BLaER1 (cell line): Measurements from ENCODE around the gene FOXP1.

Source experiments
- H3K27ac ChIP-seq: shearing (Covaris generic); formaldehyde crosslinking; 2 replicates; pipeline ENCODE4 v1.8.1; 2022
- H3K27me3 ChIP-seq: shearing (Covaris generic); formaldehyde crosslinking; 2 replicates; pipeline ENCODE4 v1.8.1; 2022
- H3K36me3 ChIP-seq: shearing (Covaris generic); formaldehyde crosslinking; 2 replicates; pipeline ENCODE4 v1.8.1; 2022
- H3K4me1 ChIP-seq: shearing (Covaris generic); formaldehyde crosslinking; 2 replicates; pipeline ENCODE4 v1.8.1; 2022
- H3K4me2 ChIP-seq: shearing (Covaris generic); formaldehyde crosslinking; 2 replicates; pipeline ENCODE4 v1.8.1; 2022
- H3K4me3 ChIP-seq: shearing (Covaris generic); formaldehyde crosslinking; 2 replicates; pipeline ENCODE4 v1.8.1; 2022
- H3K9ac ChIP-seq: shearing (Covaris generic); formaldehyde crosslinking; 2 replicates; pipeline ENCODE4 v1.8.1; 2022
- H3K9me3 ChIP-seq: shearing (Covaris generic); formaldehyde crosslinking; 2 replicates; pipeline ENCODE4 v1.8.1; 2022
- H4K20me1 ChIP-seq: shearing (Covaris generic); formaldehyde crosslinking; 2 replicates; pipeline ENCODE4 v1.8.1; 2022
- Cebpa-rat ChIP-seq: shearing (Covaris generic); IDR thresholded peaks from 2 replicates; pipeline ENCODE4 v1.8.1; 2022

The FOXP1 gene

DNA sequence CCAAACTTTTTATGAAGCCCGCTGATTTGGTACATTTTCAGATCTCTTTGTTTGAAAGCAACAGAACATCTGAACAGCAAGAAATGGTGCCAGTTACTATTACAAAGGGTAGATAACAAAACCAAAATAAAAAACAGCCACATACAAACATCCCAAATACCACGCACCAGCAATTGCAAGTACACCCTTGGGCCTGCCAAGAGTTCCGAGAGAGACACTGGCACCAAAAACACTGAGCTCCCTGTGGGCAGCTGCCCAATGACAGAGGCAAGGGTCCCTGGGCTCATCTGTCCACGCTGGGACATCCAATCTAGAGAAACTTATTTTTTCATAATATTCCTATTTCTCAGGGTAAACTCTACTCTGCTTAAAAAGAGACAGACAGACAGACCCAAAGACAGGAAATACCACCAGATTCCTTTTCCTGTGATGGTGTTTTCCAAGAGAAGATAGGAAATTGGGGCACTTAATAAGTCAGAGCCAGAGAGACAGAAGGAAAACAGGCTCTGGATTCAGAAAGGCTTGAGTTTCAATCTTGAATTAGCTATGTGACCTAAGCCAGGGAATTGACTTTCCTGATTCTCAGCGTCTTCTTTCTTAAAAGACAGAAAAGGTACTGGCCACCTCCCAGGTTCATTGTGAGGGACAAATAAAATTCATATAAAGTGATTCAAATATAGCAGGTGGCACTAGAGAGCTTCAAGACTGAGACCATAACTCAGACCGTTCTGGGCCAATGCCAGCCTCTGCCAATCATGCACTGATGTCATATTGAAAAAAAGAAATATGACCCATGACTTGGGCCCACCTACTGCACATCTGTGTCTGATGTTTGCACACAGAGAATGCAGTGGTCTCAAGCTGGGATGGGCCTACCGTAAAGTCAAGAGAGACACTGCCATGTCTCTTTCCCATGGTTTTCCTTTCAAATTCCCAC is 61.3 kb downstream of the FOXP1 start:
- H4K20me1 ChIP-seq, result no peaks in the 10 kb centered on the region
- H3K4me2 ChIP-seq, result no peak overlapping the region
- TF ChIP-seq Cebpa-rat, result no peak
- no peaks in the 10 kb centered on the region for H3K4me1 ChIP-seq
- H3K27me3 ChIP-seq, result no peaks in the 10 kb centered on the region
- no peak overlapping the region for H3K27ac ChIP-seq
- H3K4me3 ChIP-seq, result no peak overlapping the region
- H3K36me3 ChIP-seq, result no peaks in the 10 kb centered on the region
- H3K9me3 ChIP-seq, result no peaks in the 10 kb centered on the region
- no peak overlapping the region for H3K9ac ChIP-seq

DNA sequence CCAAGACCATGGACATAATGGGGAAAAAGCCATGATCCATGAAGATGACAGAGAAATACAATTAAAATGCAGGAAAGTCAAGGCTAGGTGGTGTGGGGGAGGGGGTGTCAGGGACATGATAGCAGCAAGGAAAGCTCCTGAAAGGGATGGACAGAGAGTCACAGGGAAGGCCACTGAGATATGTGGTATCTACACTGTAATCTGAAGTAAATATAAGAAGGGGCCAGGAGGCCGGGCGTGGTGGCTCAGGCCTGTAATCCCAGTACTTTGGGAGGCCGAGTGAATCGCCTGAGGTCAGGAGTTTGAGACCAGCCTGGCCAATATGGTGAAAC is 62.5 kb downstream of the FOXP1 start:
- Histone ChIP-seq H3K27me3 (no peaks in the 10 kb centered on the region), H3K27ac (no peak overlapping the region), H3K4me3 (no peak overlapping the region), H3K4me1 (no peaks in the 10 kb centered on the region), H4K20me1 (no peaks in the 10 kb centered on the region), H3K9me3 (no peaks in the 10 kb centered on the region), H3K9ac (no peak overlapping the region), H3K4me2 (no peak overlapping the region), H3K36me3 (no peaks in the 10 kb centered on the region)
- TF ChIP-seq Cebpa-rat, result no peak

DNA sequence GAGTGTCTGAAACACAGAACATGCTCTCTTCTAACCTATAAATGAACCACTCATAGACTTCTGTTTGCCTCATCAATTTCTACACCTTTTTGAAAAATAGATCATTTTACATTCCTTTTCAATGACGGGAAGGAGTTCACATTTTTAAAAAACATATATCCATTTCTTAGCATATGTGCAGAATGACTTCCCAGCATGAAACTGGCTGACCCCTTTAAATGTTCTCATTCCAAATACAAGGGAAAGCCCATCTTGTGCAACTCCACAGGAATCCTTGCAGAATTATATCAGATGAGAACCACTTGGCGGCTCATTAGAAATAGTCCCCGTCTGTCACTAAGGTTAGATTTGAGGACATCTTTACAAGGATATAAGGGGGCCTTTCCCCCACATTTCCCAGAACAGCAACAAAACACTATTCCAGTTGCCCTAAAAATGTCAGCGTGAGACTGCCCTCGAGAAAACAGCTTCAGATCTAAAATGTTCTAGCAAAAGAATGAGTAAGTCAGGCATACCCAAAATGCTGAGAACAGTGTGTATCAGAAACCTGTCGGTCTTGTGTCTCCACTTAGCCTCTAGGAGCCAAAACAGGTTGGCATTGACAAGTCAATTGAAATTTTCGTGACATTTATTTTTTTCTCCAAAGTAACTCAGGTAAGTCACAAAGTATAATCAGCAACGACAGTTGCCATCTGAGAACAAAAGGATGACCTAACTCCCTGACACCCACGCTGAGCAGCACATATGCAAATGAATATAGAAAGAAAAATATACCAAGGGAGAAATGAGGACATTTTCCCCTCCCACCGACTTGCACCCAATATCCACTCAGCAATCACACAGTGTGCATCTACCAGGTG is 63.1 kb downstream of the FOXP1 start:
- Histone ChIP-seq H3K36me3 (no peaks in the 10 kb centered on the region), H3K27me3 (no peaks in the 10 kb centered on the region), H3K9ac (no peak overlapping the region), H3K4me2 (no peak overlapping the region), H3K4me1 (no peaks in the 10 kb centered on the region), H4K20me1 (no peaks in the 10 kb centered on the region), H3K4me3 (no peak overlapping the region), H3K27ac (no peak overlapping the region), H3K9me3 (no peaks in the 10 kb centered on the region)
- TF ChIP-seq Cebpa-rat, result no peak

DNA sequence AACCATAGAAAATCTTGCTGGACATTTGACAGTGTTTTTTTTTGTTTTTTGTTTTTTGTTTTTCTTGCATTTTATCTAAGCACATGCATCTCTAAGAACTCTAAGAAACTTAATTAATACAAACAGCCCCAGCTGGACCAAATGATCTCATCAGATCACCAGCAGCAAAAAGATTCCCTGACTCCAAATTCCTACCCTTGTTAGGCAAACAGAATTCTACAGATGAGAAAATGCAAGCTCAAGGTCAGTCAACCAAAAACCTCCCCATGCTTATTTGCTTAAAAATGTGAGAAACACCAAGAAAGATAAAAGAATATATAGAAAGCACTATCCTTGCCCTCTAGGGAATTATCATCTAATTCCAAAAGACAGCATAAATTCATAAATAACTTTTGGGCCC is 65.4 kb downstream of the FOXP1 start:
- no peak overlapping the region for H3K27ac ChIP-seq
- TF ChIP-seq Cebpa-rat, result no peak
- H3K9me3 ChIP-seq, result 0 out of 2 replicates have a peak, but pooled peaks cover 6% of the 10 kb centered on the region
- no peak overlapping the region for H3K4me3 ChIP-seq
- H4K20me1 ChIP-seq, result no peaks in the 10 kb centered on the region
- no peaks in the 10 kb centered on the region for H3K36me3 ChIP-seq
- H3K27me3 ChIP-seq, result no peaks in the 10 kb centered on the region
- H3K9ac ChIP-seq, result no peak overlapping the region
- H3K4me1 ChIP-seq, result no peaks in the 10 kb centered on the region
- no peak overlapping the region for H3K4me2 ChIP-seq

DNA sequence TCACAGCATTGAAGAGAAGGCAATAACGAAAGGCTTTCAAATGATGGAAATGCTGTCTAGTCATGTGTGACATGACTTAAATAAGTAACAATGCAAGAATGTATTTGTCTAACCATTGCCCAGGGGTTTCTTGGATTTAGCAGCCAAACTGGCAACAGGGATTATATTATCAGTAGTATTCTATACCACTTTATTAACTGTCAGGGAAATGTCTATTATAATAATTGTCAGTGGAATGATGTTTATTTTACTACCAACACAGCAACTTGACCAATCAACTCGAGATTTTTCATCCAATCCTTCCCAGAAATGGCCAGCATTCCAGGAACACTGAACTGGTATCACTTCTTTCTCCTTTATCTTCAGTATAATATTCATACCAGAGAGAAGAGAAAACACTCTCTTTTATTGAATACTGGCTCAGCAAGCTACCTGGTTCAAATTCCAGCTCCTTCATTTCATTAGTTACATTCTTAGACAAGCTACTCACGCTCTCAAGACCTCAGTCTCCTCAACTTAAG is 66.2 kb downstream of the FOXP1 start:
- Histone ChIP-seq H3K4me2 (no peak overlapping the region), H3K9me3 (0 out of 2 replicates have a peak, but pooled peaks cover 6% of the 10 kb centered on the region), H4K20me1 (no peaks in the 10 kb centered on the region), H3K27me3 (no peaks in the 10 kb centered on the region), H3K4me1 (no peaks in the 10 kb centered on the region), H3K27ac (no peak overlapping the region), H3K4me3 (no peak overlapping the region), H3K9ac (no peak overlapping the region), H3K36me3 (no peaks in the 10 kb centered on the region)
- no peak for TF ChIP-seq Cebpa-rat

DNA sequence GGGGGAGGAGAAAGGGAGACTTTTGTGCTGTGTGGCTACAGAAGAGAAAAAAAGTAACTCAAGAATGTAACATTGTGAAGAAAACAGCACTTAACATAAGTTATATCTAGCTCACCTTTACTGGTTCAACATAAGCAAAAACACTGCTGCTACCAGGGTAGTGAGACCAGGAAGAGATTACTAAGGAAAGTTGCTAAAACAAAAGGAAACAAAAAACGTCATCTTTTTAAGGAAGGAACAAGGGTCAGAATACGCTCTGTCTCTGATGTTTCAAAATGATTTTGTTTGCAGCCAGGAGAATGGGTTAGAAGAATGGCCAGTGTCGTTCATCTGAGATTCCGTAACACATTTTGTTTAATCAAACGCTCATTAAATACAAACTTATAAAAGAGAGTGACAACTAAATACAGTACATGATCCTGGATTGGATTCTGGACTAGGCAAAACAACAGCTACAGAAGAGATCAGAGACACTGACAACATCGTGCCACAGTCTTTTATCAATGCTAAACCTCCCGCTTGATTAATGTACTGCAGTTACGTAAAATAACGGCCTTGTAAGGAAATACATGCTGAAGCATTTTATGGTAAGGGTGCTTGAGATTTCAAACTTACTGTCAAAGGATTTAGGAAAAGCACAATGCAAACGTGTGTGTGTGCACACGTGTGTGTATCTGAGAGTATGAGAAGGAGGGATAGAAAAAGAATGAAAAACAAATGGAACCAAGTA is 67.7 kb downstream of the FOXP1 start:
- no peak overlapping the region for H3K9ac ChIP-seq
- no peak overlapping the region for H3K4me3 ChIP-seq
- H3K27me3 ChIP-seq, result no peaks in the 10 kb centered on the region
- no peak overlapping the region for H3K27ac ChIP-seq
- no peaks in the 10 kb centered on the region for H3K36me3 ChIP-seq
- H3K4me2 ChIP-seq, result no peak overlapping the region
- no peaks in the 10 kb centered on the region for H3K4me1 ChIP-seq
- TF ChIP-seq Cebpa-rat, result no peak
- H3K9me3 ChIP-seq, result 0 out of 2 replicates have a peak, but pooled peaks cover 6% of the 10 kb centered on the region
- no peaks in the 10 kb centered on the region for H4K20me1 ChIP-seq

DNA sequence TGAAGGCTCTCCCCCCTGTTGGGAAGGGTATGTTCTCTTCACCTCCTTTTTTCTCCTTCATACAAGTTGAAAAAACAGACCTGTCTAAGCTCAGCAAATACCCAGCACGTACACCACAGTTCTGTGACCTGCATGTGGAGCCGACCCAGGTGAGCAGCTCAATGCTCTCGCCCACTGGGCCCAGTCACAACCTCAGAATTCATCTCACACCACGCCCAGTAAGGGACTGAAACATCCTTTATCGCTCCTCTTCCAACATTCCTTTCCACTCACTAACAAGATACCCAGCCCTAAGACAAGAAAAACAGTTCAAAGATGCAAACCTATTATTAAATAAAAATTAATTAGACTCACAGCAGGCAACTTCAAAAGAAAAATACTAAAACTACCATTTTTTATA is 68.9 kb downstream of the FOXP1 start:
- Histone ChIP-seq H3K9ac (no peak overlapping the region), H4K20me1 (no peaks in the 10 kb centered on the region), H3K4me2 (no peak overlapping the region), H3K27me3 (no peaks in the 10 kb centered on the region), H3K36me3 (no peaks in the 10 kb centered on the region), H3K27ac (no peak overlapping the region), H3K4me3 (no peak overlapping the region), H3K9me3 (0 out of 2 replicates have a peak, but pooled peaks cover 6% of the 10 kb centered on the region), H3K4me1 (no peaks in the 10 kb centered on the region)
- no peak for TF ChIP-seq Cebpa-rat

DNA sequence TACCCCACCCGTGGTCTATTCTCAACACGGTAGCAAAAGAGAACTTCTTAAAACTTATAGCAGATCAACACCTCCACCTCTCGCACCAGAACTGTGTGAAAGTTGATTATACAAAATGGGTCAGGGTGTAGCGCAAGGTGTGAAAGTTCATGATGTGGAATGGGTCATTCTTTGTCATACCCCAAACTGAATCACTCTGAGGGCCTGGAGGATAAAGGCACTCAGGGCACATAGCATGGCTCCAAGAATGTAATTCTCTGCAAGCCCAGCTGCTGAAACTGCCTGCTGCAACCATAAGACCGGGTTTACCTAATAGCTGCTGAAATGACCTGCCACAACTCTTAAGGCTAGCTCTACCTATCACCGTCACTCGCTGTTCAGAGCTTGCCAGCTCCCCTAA is 70.0 kb downstream of the FOXP1 start:
- Histone ChIP-seq H3K36me3 (no peaks in the 10 kb centered on the region), H3K9ac (no peak overlapping the region), H3K4me1 (no peaks in the 10 kb centered on the region), H3K27me3 (no peaks in the 10 kb centered on the region), H3K4me2 (no peak overlapping the region), H3K27ac (no peak overlapping the region), H3K4me3 (no peak overlapping the region), H4K20me1 (no peaks in the 10 kb centered on the region), H3K9me3 (0 out of 2 replicates have a peak, but pooled peaks cover 6% of the 10 kb centered on the region)
- TF ChIP-seq Cebpa-rat, result no peak

DNA sequence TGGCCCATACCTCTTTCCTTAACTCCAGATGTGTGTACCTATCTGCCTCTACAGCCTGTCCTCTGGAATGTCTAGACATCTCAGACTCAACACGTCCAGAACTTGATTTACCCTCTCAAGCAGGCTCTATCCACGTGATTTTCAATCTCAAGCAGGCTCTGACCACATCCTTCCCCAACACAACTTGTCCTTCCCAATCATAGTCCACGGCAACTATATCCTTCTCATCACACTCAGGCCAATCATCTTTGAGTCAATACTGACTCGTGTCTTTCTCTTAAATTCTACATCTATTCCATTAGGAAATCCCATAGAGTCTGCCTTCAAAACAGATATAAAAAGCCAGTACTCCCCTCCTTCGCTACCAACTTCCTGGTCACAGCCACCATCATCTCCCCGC is 70.4 kb downstream of the FOXP1 start:
- H3K27ac ChIP-seq, result no peak overlapping the region
- no peaks in the 10 kb centered on the region for H3K27me3 ChIP-seq
- H3K36me3 ChIP-seq, result no peaks in the 10 kb centered on the region
- no peaks in the 10 kb centered on the region for H3K4me1 ChIP-seq
- no peak overlapping the region for H3K4me2 ChIP-seq
- no peak overlapping the region for H3K9ac ChIP-seq
- no peaks in the 10 kb centered on the region for H4K20me1 ChIP-seq
- no peak overlapping the region for H3K4me3 ChIP-seq
- TF ChIP-seq Cebpa-rat, result no peak
- 0 out of 2 replicates have a peak, but pooled peaks cover 6% of the 10 kb centered on the region for H3K9me3 ChIP-seq
